Glomerular visceral epithelial cell (primary cell): Measurements from ENCODE around the gene FMN2.
"Not testable (repeated sequence)": the region's sequence is repeated elsewhere in the genome, so short reads cannot be mapped to it uniquely, and the experiment has no call there.

Source experiments
- DNase-seq: peaks from one replicate; pipeline ENCODE4 v3.0.0-alpha.2; 2016; ENCODE audit errors: extremely low spot score

FMN2 gene

GRCh38 chr1:240362826-240363225, 271.1 kb downstream of the FMN2 start:
- DNase-seq = no peak

GRCh38 chr1:240363315-240363714, 271.6 kb downstream of the FMN2 start:
- DNase-seq = no peak

GRCh38 chr1:240363914-240364313, 272.2 kb downstream of the FMN2 start:
- DNase-seq = no peak

GRCh38 chr1:240366636-240367035, 275.0 kb downstream of the FMN2 start:
- DNase-seq = no peak

- no peak for DNase-seq
Observed at GRCh38 chr1:240385551-240385950, 293.9 kb downstream of the FMN2 start.

GRCh38 chr1:240385985-240386978, 294.6 kb downstream of the FMN2 start:
- peak; percentile 67 for DNase-seq

- DNase-seq = no peak
Observed at GRCh38 chr1:240387051-240387450, 295.4 kb downstream of the FMN2 start.

- no peak for DNase-seq
Observed at GRCh38 chr1:240391660-240392260, 300.1 kb downstream of the FMN2 start.

- no peak for DNase-seq
Observed at GRCh38 chr1:240394353-240394752, 302.7 kb downstream of the FMN2 start.

- DNase-seq = no peak
Observed at GRCh38 chr1:240395336-240395735, 303.7 kb downstream of the FMN2 start.

- DNase-seq = peak; percentile 79
Observed at GRCh38 chr1:240399381-240399780, 307.7 kb downstream of the FMN2 start.

- DNase-seq = peak; percentile 11
Observed at GRCh38 chr1:240401731-240402130, 310.0 kb downstream of the FMN2 start.

GRCh38 chr1:240402326-240402725, 310.6 kb downstream of the FMN2 start:
- no peak for DNase-seq

GRCh38 chr1:240404286-240404685, 312.6 kb downstream of the FMN2 start:
- DNase-seq = no peak

GRCh38 chr1:240405751-240406150, 314.1 kb downstream of the FMN2 start:
- no peak for DNase-seq

- no peak for DNase-seq
Observed at GRCh38 chr1:240407407-240407806, 315.7 kb downstream of the FMN2 start.

GRCh38 chr1:240409615-240410014, 317.9 kb downstream of the FMN2 start:
- no peak for DNase-seq

GRCh38 chr1:240413732-240414131, 322.0 kb downstream of the FMN2 start:
- DNase-seq = no peak

- DNase-seq = no peak
Observed at GRCh38 chr1:240414237-240414636, 322.6 kb downstream of the FMN2 start.

GRCh38 chr1:240415011-240415410, 323.3 kb downstream of the FMN2 start:
- DNase-seq = not testable (repeated sequence)

- no peak for DNase-seq
Observed at GRCh38 chr1:240415532-240415931, 323.8 kb downstream of the FMN2 start.

GRCh38 chr1:240417317-240417716, 325.6 kb downstream of the FMN2 start:
- DNase-seq = no peak

GRCh38 chr1:240420766-240421165, 329.1 kb downstream of the FMN2 start:
- DNase-seq = no peak
